HEK293T (cell line): ENCODE measurements around the gene USP15.
"Not testable (repeated sequence)": the region's sequence is repeated elsewhere in the genome, so short reads cannot be mapped to it uniquely, and the experiment has no call there.

Experiments used
- CTCF ChIA-PET: fragments of 350-600 bp; formaldehyde crosslinking; extraction: SDS; loops from one replicate; lab custom pipeline; 2021; ENCODE audit warnings: antibody characterized with exemption, inconsistent platforms; lab: Yijun Ruan, JAX
- POLR2A ChIA-PET: fragments of 350-600 bp; formaldehyde crosslinking; extraction: SDS; loops from one replicate; lab custom pipeline; 2020; ENCODE audit warnings: antibody characterized with exemption, inconsistent platforms; lab: Yijun Ruan, JAX
- DNase-seq: peaks from one replicate; pipeline ENCODE4 v3.0.0; 2012; ENCODE audit warnings: mixed read lengths; ENCODE audit errors: extremely low spot score
- ARNT ChIP-seq: fragments of 450-650 bp; IDR thresholded peaks from 2 replicates; pipeline ENCODE4 v1.6.1; 2017; ENCODE audit warnings: mild to moderate bottlenecking
- BHLHE40 ChIP-seq: fragments of 450-650 bp; IDR thresholded peaks from 2 replicates; pipeline ENCODE4 v1.6.1; 2016; ENCODE audit warnings: mild to moderate bottlenecking, moderate library complexity, borderline replicate concordance
- CTBP1 ChIP-seq: fragments of 450-650 bp; IDR thresholded peaks from 2 replicates; pipeline ENCODE4 v1.6.1; 2016; ENCODE audit warnings: borderline replicate concordance
- ELF4 ChIP-seq: fragments of 450-650 bp; IDR thresholded peaks from 2 replicates; pipeline ENCODE4 v1.6.1; 2017; ENCODE audit warnings: antibody characterized with exemption
- FOXA1 ChIP-seq: fragments of 450-650 bp; IDR thresholded peaks from 2 replicates; pipeline ENCODE4 v1.6.1; 2016; ENCODE audit warnings: mild to moderate bottlenecking
- FOXK2 ChIP-seq: fragments of 450-650 bp; IDR thresholded peaks from 2 replicates; pipeline ENCODE4 v1.6.1; 2016; ENCODE audit warnings: mild to moderate bottlenecking
- FOXM1 ChIP-seq: fragments of 450-650 bp; IDR thresholded peaks from 2 replicates; pipeline ENCODE4 v1.6.1; 2017; ENCODE audit warnings: mild to moderate bottlenecking, borderline replicate concordance
- HDGF ChIP-seq: fragments of 450-650 bp; IDR thresholded peaks from 2 replicates; pipeline ENCODE4 v1.6.1; 2017; ENCODE audit warnings: antibody characterized with exemption, borderline replicate concordance
- L3MBTL2 ChIP-seq: fragments of 450-650 bp; conservative IDR thresholded peaks from 2 replicates; pipeline ENCODE4 v1.6.1; 2016; ENCODE audit warnings: mild to moderate bottlenecking
- LEF1 ChIP-seq: fragments of 450-650 bp; IDR thresholded peaks from 2 replicates; pipeline ENCODE4 v1.6.1; 2017; ENCODE audit warnings: mild to moderate bottlenecking, borderline replicate concordance
- NFRKB ChIP-seq: fragments of 450-650 bp; IDR thresholded peaks from 2 replicates; pipeline ENCODE4 v1.6.1; 2016; ENCODE audit warnings: mild to moderate bottlenecking, moderate library complexity
- PKNOX1 ChIP-seq: fragments of 450-650 bp; IDR thresholded peaks from 2 replicates; pipeline ENCODE4 v1.6.1; 2016
- SP1 ChIP-seq: fragments of 450-650 bp; IDR thresholded peaks from 2 replicates; pipeline ENCODE4 v1.6.1; 2017
- SUZ12 ChIP-seq: fragments of 450-650 bp; IDR thresholded peaks from 2 replicates; pipeline ENCODE4 v1.6.1; 2016; ENCODE audit warnings: mild to moderate bottlenecking
- TARDBP ChIP-seq: fragments of 450-650 bp; IDR thresholded peaks from 2 replicates; pipeline ENCODE4 v1.6.1; 2016
- ZNF384 ChIP-seq: fragments of 450-650 bp; IDR thresholded peaks from 2 replicates; pipeline ENCODE4 v1.6.1; 2016

USP15 gene

GRCh38 chr12:62343304-62344120 is 83.3 kb downstream of the USP15 start:
- DNase-seq, CTCF ChIA-PET, POLR2A ChIA-PET: not testable (repeated sequence)

GRCh38 chr12:62344731-62345556 is 84.7 kb downstream of the USP15 start:
- POLR2A ChIA-PET, DNase-seq, CTCF ChIA-PET: not testable (repeated sequence)

GRCh38 chr12:62345667-62346066 is 85.5 kb downstream of the USP15 start:
- DNase-seq = no peak
- ChIA-PET CTCF (no interaction called here), POLR2A (no interaction called here)
- TF ChIP-seq NFRKB (no peak), SUZ12 (no peak)

- TF ChIP-seq PKNOX1 (no peak), TARDBP (no peak), LEF1 (no peak), BHLHE40 (no peak), SP1 (no peak), FOXM1 (no peak), SUZ12 (no peak), CTBP1 (no peak), ELF4 (no peak), FOXA1 (no peak)
- DNase-seq = no peak
- POLR2A ChIA-PET = no interaction called here
- CTCF ChIA-PET = no interaction called here
Measured at GRCh38 chr12:62346817-62347216, 86.6 kb downstream of the USP15 start.

GRCh38 chr12:62347922-62348650 is 87.9 kb downstream of the USP15 start:
- ChIA-PET POLR2A (no interaction called here), CTCF (no interaction called here)
- DNase-seq = no peak
- no peak for TF ChIP-seq FOXK2
- TF ChIP-seq L3MBTL2 = no peak
- TF ChIP-seq FOXM1 = no peak
- no peak for TF ChIP-seq ELF4
- no peak for TF ChIP-seq PKNOX1
- TF ChIP-seq SP1 = no peak
- TF ChIP-seq TARDBP = no peak
- no peak for TF ChIP-seq SUZ12
- no peak for TF ChIP-seq CTBP1
- no peak for TF ChIP-seq ARNT

GRCh38 chr12:62350554-62350953 is 90.3 kb downstream of the USP15 start:
- no peak for TF ChIP-seq LEF1
- TF ChIP-seq FOXM1 = no peak
- TF ChIP-seq PKNOX1 = no peak
- TF ChIP-seq FOXA1 = no peak
- no peak for TF ChIP-seq BHLHE40
- no peak for TF ChIP-seq L3MBTL2
- TF ChIP-seq NFRKB = no peak
- no peak for TF ChIP-seq SUZ12
- TF ChIP-seq ARNT = no peak
- TF ChIP-seq HDGF = no peak
- no peak for TF ChIP-seq ZNF384
- TF ChIP-seq CTBP1 = no peak
- no peak for TF ChIP-seq SP1
- no peak for TF ChIP-seq TARDBP
- no peak for TF ChIP-seq FOXK2
- TF ChIP-seq ELF4 = no peak
- no peak for DNase-seq
- CTCF ChIA-PET = interaction anchor here (0.7 kb wide), 1 partner anchor 157 kb away, joined by 3 read pairs; no protein-coding TSS in a partner anchor
- POLR2A ChIA-PET = no interaction called here
